HFF-Myc (cell line): ENCODE data around the gene C19orf47.

ENCODE experiments used
- DNase-seq: peaks from one replicate; pipeline ENCODE4 v3.0.0-alpha.2; 2011; ENCODE audit warnings: low read depth; ENCODE audit errors: extremely low read depth
- H3K4me3 ChIP-seq: replicated peaks from 2 replicates; pipeline ENCODE4 v1.5.1; 2011; ENCODE audit warnings: low read depth, mild to moderate bottlenecking, control low read depth, low read length
- CTCF ChIP-seq: IDR thresholded peaks from 2 replicates; pipeline ENCODE4 v1.5.1; 2012; ENCODE audit warnings: mild to moderate bottlenecking, low read depth, low read length, control low read depth; ENCODE audit errors: missing control alignments

C19orf47 gene

GRCh38 chr19:40366697-40367561, 18.7 kb upstream of the C19orf47 start:
- no peak overlapping the region; the same call in 1 of the 2 replicates for H3K4me3 ChIP-seq
- TF ChIP-seq CTCF: no peak
- no peak for DNase-seq

DNA sequence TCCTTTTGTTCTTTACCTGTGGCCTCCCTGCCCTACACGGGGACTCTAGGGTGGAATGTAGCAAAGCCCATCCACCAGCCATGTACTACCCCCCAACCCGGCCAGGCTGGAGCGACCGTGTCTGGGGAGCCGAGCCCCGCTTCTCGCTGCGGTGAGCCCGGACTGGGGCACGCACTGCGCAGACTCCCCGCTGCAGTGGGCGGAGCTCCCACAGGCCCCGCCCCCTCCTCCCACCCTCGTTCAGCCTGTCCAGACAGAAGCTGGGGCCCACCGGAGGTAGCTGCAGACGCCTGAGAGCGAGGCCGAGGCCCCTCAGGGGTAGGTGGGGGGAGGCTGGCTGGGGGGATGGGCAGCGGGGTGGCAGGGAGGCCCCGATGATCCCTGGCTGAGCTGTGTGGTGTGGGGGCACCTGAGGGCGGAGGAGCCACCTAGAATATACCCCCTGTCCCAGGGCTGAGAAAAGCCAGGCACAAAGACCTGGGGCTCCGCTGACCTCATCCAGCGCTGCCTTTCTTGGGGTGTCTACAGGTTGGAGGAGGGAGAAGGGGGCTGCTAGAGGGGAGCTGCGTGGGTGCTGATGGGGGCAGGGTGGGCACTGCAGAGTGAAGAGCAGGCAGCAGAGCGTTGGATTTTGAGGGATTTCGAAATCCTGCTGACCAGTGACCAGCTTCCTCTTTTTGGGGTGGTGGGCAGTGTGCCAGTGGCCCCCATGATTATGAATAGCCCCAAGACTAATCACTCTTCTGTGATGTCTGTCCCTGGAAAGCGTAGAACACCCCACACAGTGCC, 17.6 kb upstream of the C19orf47 start:
- peak; percentile 14 for DNase-seq
- peak overlapping the region; percentile 39 for H3K4me3 ChIP-seq
- TF ChIP-seq CTCF: no peak

GRCh38 chr19:40365010-40365409, 16.8 kb upstream of the C19orf47 start:
- H3K4me3 ChIP-seq: no peak overlapping the region
- no peak for TF ChIP-seq CTCF
- no peak for DNase-seq

DNA sequence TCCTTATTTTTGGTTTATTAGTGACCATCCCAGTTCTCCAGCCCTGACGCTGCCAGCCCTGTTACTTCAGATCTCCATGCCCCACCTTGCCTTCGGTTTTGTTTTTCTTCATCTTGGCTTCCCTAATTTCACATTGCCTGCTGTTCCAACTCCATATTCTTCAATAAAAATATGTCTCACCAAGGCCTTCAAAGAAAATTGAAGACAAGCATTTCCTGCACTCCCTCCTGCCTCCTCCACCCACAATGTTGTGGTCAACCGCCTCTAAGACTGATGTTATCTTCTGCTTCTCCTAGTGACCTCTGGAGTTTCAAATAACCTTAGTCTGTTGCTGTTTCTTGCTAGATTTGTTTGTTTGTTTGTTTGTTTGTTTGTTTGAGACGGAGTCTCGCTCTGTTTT, 14.9 kb upstream of the C19orf47 start:
- no peak overlapping the region for H3K4me3 ChIP-seq
- DNase-seq: no peak
- no peak for TF ChIP-seq CTCF

DNA sequence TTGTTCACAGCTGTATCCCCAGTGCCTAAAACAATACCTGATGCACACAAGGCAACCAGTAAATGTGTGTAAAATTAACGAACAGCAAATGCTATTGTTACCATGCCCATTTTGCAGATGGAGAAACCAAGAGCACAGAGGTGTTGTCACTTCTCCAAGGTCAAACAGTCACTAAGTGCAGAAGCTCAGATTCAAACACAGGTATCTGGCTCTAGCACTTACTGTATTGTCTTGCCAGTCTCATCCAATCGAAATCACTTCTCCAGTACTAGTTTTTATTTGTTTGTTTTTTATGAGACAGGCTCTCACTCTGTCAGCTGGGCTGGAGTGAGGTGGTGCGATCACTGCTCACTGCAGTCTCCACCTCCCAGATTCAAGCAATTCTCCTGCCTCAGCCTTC, 14.0 kb upstream of the C19orf47 start:
- DNase-seq: no peak
- no peak overlapping the region for H3K4me3 ChIP-seq
- no peak for TF ChIP-seq CTCF

DNA sequence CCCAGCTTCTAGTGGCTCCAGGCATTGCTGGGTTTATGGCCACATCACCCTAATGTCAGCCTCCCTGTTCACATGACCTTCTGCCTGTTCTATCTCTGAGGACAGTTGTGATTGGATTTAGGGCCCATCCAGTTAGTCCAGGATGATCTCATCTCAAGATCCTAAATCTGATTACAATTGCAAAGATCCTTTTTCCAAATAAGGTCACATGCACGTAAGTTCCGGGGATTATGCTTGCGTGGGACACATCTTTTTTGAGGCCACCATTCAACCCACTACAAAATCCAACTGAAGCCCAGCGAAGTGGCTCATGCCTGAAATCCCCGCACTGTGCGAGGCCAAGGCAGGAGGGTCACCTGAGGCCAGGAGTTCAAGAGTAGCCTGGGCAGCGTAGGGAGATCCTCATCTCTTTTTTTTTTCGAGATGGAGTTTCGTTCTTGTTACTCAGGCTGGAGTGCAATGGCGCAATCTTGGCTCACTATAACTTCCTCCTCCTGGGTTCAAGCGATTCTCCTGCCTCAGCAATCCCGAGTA, 12.6 kb upstream of the C19orf47 start:
- no peak overlapping the region for H3K4me3 ChIP-seq
- TF ChIP-seq CTCF: no peak
- DNase-seq: no peak
